GM18873 (cell line): Measurements from ENCODE around the gene TEX47.
A peak's percentile ranks its signal among the peaks of the same experiment; 100 is the strongest.

Experiments
- ATAC-seq: cut with Tn5 transposase; IDR thresholded peaks from one replicate; pipeline ENCODE4 v1.9.1; 2021; ENCODE audit warnings: mild to moderate bottlenecking, moderate library complexity, moderate number of reproducible peaks; ENCODE audit not compliant: unreplicated experiment, low FRiP score

TEX47 gene

DNA sequence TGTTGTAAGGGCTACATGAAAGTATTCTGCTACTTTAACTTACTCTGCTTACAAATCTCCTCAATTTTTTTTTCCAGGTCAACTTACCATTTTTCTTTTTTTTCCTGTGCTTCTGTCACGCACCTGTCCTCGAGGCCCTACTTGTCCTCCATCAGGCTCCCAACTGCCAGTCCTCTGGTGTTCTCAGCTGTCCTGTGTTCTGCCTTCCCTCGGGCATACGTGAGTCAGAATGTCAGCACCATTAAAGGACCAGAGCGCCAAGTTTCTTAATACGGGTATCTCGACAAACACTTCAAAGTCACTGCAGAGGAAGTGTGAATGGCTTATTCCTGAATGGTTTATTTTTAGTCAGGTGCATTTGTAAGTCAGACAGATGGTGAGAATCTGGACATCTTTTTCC lies at the start of gene TEX47:
TEX47 (minus strand) TSS at position 185 of the 400 bp plus-strand sequence. CDS start 795 bp downstream, outside the sequence.
- ATAC-seq: no peak

DNA sequence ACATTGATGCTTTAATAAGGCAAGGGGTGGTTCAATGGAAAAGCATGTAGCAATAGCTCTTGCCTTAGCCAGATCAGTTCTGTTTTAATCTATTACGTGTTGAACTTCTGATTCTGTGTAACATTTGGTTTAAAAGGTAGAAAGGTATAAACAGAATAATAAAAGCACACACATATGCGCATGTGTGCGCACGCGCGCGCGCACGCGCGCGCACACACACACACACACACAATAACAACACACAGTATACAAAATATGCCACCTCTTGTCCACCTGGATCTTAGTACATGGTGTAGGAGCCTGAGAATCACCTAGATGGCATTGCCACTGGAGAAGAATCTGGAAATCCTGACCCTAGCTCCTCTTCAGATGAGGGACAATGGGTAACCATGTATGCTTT lies 49.6 kb upstream of the TEX47 start:
- ATAC-seq: no peak

DNA sequence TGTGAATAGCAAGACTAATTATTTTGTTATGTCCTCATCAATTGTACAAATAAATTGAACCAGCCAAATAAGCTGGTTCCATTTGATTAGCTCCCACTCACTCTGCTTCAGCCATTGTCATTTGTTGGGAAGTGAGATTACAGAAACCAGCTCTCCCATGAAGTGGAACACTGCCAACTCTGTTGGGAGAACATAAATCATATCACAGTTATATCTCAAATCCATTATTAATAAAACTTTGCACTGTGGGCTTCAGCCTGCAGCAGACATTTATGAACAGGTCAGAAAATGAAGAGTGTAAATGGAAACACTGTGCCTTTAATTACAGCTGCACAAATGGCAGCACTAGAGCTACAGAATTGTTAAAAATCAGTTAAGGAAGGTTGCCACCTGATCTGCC lies 46.7 kb upstream of the TEX47 start:
- no peak for ATAC-seq

DNA sequence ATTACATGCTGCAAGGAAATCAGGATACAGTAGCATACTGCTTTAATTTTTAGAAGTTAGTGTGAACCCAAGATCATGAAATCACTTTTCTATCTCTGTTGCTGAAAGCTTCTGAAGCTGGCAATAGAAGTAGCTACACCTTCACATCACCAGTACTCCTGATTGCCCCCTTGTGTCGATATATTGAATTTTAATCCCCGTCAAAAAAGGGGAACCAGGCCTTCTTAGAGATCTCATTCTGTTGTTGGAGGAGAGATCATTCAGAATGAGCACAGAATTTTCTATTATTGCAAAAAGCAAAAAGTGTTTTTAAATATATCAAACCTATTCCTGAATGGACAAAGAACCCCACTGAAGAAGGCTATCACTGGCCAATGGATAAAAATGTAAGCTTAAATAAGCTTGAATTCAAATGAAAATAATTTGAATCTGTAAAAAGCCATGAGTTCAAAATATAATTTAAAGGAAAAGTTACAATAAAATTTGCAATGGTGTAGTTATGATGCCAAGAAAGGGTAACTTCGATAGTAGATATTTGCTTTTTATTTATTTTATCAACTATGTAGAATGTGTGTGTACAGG lies 39.7 kb upstream of the TEX47 start:
- peak; percentile 84 for ATAC-seq

DNA sequence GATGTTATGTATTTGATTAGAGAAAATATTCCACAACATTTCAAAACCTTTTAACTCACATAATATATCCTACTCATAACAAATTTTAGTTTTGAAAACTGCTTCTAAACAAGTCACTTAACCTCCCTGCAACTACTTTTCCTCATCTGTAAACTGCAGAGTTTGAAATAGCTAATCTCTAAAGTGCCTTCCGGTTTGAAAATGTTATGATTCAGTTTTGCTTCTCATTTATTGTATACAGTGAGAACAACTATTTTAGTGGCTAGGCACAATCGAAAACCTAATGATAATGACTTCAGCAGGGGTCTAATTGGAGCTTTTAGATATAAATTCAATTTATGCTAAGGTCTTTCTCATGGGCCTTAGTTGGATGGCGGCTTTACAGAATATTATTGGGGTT lies 30.7 kb upstream of the TEX47 start:
- no peak for ATAC-seq

DNA sequence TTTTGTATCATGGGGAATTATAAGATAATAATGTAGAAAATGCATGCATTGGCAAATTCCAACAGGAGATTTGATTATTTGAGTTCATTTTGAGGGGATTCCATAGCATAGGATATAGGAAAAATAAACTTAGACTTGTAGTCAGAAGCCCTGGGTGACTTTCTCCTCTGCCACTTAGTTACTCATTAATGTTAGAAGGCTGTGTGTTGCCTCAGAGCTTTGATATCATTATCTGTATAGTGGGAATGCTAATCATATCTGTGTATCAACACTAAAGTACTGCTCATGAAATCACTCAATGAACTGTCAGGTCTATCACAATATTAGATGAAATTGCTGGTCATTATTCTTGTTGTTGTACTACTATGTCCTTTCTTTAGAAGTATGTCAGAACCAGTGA lies 23.0 kb upstream of the TEX47 start:
- ATAC-seq: no peak

DNA sequence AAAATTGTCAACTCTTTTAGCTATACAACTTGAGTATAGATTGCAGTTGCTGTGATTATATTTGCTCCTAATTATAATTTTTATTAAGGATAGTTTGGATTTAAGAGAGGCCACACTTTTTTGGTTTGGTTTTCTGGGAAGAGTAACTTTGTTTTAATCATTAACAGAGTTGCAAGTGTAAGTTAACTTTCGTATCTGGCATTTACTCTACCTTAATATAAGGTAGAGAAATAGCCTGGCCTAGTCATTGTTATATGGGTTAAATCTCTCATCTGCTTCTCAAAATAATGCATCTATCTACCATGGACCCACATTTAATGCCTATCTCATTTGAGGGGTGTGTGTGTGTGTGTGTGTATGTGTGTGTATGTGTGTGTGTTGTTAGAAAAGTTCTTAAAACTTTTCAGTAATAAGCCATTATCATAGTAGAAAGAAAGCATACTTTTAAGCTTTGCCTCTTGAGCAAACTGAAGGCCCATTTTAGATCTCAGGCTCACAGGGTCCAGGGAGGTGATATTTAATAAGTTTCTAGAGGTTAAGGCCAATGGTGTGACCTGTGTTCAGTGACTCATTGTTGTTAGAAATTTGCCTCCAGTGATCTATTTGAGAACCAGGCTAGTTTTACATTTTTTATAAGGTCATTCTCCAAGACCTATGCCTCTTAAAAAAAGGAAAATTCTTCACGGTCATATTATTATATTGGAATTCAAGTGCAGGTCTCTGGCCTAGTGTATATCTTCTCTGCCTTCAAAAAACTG lies 10.9 kb upstream of the TEX47 start:
- no peak for ATAC-seq

DNA sequence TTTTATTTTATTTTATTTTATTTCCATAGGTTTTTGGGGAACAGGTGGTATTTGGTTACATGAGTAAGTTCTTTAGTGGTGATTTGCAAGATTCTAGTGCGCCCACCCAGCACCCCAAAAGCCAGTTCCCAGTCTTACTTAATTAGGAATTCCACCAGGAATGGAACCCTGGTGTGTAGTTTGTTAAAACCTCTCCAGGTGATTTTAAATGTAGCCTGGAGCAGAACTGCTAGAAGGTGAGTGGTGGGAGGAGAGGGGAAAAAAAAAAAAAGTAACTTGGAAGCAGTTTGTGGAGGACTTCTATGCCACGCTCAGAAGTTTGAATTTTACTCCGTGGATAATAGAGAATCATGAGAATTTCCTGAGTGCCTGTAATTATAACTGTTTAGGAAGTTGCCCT lies 5.5 kb upstream of the TEX47 start:
- ATAC-seq: no peak

DNA sequence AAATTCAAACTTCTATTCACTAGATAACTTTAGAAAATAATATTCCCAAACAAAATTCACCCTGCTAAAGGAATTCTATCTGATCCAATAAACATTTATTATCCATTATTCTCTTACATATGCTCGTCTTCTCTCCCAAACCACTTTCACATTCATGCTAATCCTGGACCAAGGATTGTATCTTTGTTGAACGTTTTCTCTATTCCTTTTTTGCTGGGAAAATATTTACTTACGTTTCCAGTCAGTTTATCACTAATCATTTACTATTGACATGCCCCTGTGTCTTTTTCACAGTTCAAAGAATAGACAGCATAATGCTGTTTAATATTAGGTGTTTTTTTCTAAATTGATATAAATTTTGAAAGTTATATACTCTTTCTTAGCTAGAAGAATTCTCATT lies 3.2 kb downstream of the TEX47 start:
- no peak for ATAC-seq

DNA sequence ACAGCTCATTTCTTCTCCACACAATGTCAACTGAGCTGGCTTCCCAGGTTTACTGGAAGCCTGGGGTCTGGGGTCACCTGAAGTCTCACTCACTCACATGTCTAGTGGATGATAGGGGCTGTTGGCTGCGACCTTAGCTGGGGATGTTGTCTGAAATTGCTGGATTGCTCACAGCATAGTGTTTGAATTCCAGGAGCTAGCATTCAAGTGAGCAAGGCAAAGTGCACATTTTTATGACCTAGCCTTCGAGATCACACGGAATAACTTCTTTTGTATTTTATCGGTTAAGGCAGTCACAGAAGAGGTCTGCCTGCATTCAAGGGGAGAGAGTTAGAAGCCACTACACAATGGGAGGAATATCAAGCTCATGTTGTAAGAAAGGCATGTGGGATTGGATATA lies 3.6 kb downstream of the TEX47 start:
- ATAC-seq: no peak

DNA sequence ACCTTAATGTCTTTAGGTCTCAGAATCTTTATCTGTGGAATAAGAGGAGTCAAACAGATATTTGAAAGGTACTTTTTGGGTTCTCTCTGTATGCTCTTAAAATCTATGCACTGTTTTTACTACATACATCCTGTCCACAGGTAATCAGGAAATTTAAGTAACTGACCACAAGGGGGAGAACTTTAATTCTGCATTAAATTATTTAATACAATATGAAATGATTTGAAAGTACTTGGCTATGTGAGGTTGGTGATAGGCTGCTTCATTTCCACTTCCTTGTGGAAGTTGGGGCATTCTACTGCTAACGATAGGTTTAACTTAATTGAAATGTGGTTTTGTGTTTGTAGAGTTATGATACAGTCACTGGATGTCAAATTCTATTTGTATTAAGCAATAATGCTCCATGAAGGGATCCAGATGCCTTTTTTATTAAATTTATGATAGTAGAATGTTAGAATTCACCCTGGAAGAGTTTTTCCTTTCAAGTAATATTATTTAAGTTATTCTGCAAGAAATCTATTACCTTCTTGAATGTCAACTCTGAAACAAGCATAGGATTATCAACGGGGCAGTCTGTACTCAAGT lies 6.0 kb downstream of the TEX47 start:
- ATAC-seq: no peak

DNA sequence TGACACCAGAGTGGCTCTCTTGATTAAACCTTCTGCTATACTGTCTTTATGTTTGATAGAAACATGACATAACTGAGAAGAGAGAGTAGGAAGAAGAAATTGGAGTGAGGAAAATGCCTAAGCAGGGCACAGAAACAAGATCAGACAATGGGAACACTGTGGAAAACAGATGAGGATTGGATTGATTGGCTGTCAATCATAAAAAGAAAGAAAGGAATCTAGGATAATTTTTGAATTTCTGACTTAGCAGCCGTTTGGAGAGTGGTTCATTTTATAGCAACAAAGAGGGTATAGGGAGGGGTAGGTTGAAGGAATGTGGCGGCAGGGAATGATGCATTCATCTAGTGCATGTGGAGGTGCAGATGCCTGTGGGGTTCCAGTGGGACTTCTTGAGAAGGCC lies 7.8 kb downstream of the TEX47 start:
- no peak for ATAC-seq

DNA sequence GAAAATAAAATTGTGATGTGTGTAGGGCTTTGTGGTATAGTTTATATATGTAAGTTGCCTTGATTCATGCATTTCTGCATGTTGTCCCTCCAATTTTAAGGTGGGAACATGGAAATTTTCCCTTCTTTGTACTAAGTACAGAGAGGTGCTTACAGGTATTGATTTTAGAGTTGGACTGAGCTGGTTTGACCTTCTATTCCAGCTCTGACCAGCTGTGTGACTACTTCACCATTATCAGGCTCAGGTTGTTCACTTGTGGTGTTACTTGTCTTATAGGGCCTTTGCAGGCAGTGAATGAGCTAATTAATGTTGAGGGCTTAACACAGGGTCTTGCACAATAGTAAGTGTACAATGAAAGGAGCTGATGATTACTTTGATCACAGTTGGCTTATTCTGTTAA lies 19.7 kb downstream of the TEX47 start:
- no peak for ATAC-seq

DNA sequence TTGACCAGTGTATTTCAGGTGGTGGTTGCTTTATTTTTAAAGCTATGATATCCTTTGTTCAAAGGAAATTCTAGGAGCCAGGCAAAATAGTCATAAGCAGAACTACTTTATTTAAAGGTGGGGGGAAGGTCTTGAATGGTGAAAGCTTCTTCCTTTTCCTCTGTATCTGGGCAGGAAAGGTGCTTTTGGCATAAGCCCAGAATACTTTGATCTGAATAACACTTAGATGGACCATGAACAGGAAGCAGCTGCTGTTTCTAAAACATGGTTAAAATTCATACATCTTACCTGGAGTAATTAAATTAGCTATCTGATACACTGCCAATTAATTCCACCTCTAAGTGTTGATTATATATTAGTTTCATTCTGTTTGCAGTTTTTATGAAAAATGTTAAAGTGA lies 22.8 kb downstream of the TEX47 start:
- no peak for ATAC-seq

DNA sequence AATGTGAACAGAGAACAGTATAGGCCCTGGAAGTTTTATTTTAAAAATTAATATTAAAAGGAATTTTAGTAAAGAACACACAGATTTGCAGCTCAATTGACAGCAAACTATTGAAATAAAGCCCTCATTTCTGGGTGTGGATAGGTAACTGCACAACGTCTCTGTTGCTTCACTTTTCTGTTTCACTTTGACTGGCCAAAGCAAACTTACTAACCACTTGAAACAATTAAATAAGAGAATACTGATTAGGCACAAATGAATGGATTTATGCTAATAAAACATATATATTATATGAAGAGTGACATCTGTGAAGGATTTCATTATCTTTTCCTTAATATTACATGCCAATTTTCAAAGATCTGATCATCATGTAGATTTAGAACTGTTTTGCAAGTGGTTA lies 24.1 kb downstream of the TEX47 start:
- ATAC-seq: peak; percentile 49

DNA sequence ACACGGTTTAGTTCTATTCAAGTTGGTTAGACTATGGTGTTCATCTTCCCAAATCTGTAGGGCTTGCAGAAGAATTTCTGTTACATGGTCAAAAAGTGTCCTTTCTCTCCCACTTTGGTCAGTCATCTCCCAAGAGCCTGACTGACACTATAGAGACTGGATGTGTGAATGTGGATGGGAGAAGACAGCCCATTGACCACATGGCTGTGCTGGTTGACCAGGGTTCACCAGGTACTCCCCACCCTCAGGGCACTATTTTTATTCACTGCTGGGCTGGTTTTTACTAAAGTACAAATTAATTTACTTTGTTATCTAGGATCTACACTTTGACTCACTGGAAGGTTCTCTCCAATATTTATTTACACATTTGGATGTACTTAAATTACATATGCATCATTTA lies 33.8 kb downstream of the TEX47 start:
- ATAC-seq: no peak

DNA sequence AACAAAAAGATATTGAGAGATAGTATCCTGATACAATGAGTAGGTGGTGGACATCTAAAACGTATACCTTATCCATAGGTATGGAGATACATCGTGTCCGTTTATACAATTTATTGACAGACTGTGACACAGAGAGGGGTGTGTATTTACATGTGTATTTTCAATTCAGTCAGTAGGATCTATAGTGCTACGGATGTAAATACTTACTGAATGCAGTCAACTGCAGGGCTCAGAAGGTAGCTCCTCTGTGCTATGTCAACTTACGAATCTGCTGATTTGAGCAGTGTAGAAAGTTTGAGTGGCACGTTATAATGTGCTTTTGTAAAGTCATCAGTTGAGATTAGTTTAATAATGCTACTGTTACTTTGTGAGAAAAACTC lies 35.4 kb downstream of the TEX47 start:
- no peak for ATAC-seq

DNA sequence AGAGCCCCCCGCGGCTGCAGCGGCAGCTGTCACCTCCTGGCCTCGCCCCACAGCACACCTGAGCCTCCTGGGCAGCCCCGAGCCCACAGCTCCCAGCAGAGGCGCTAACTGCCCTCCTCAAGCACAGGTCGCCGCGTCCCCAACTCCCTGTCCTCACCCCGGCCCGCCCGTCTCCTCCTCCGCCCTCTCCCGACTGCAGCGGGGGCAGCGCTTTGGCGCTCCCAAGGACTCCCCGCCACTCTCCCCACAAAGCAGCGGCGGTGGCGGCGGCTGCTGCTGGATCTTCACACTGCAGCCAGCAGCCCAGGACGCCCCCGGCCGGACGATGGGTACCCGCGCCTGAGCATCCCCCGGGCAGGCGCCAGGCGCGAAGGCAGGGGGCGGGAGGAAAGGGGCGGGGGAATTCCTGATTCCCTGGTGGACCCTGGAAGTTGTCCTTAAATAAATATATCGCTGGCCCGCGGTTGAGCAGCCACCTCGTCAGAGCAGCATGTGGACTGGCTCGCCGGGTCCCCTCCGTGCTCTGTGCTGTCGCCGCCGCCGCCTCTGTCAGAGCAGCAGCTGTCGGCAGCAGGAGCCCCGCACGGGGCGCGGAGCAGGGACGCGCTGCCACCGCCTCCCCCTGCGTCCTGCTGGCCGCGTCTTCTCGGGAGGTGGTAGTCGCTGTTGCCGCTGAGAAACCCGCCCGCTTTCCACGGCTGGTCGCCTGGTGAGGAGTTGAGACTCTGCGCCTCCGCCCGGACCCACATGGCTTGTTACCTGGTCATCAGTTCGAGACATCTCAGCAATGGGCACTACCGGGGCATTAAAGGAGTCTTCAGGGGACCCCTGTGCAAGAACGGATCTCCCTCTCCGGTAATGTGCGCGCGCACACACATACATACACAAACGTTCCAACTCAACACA lies 36.1 kb downstream of the TEX47 start, which contains the start of gene ZNF804B:
ZNF804B (plus strand) TSS at position 471 of the 906 bp plus-strand sequence; CDS start at position 748, 277 bp downstream.
- ATAC-seq: no peak

DNA sequence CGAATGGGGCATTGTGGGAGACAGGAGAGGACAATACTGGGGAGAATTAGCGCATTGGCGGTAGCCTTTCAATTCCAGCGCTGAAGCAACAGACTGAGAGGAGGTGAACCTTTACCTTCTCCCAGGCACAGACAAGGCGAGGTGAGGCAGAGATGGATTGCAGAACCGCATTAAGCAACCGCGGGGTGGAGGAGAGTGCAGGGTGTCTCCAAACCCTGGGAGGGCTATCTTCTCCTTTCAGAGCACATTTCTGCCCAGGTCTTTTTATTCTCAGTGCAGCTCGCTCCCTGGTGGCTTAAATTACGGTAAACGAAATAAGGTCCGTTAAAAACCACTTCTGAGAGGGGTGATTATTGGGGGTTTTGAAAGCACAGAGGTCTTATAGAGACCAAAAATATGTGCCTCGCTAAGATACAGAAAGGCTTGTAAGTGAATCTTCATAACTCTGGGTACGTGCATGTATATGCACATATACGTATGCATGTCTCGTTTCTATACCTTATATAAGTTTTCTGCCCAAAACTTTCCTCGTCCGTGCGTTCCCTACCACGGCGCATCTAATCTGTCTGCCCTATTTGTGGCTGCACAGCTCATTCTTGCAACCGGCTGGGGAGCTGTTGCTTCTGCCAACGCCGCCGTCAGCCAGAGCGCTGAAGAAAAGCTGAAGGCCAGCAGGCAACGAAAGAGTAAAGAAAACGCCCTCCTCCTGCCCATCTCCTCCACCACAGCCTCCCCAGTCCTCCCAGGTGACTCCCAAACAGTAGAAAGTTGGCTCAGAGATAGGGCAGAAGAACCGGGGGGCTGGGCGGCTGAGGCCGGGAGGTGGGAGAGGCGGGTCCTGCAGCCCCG lies 36.9 kb downstream of the TEX47 start:
- no peak for ATAC-seq

DNA sequence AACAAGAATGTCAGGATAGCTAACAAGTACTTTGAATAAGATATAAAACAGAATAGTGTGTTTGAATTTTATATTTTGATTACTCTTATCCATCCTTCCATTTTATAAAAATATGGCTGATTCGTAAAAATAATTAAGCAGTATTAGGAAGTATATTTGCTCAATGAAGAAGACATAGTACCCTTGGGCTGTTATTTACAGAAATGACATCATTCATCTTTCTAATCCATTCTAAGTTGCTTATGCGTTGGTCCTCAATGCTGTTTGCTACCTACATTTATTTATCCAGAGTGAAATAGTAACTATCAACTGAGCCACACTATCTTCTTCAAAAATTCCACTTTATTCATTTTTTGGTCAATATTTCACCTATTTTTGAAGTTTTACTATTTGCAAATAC lies 38.2 kb downstream of the TEX47 start:
- no peak for ATAC-seq
